ENCODE data around the gene GAPT.

The GAPT gene

GRCh38 chr5:58497386-58497785 lies 6.2 kb downstream of the GAPT start:
- no peak for TF ChIP-seq TAF1 (IDR thresholded peaks at IDR 0.05; ENCODE audit: low read depth)
- no peak for TF ChIP-seq TCF12 (IDR thresholded peaks at IDR 0.05; ENCODE audit: low read depth)
- TF ChIP-seq USF1 (IDR thresholded peaks at IDR 0.05), result no peak
- TF ChIP-seq EP300 (IDR thresholded peaks at IDR 0.05; ENCODE audit: borderline replicate concordance), result no peak
- no peak for TF ChIP-seq YY1 (IDR thresholded peaks at IDR 0.05; ENCODE audit: low read depth)
- no peak for TF ChIP-seq ZBTB7A (IDR thresholded peaks at IDR 0.05; ENCODE audit: low read depth)
- no peak for TF ChIP-seq REST (IDR thresholded peaks at IDR 0.05; ENCODE audit: low read depth)
- no peak for TF ChIP-seq EGR1 (IDR thresholded peaks at IDR 0.05)
- TF ChIP-seq MAX (IDR thresholded peaks at IDR 0.05), result no peak
- no peak for TF ChIP-seq RAD21 (IDR thresholded peaks at IDR 0.05; ENCODE audit: low read depth)
- no peak for TF ChIP-seq NFIC (IDR thresholded peaks at IDR 0.05)
- TF ChIP-seq CREB1 (IDR thresholded peaks at IDR 0.05; ENCODE audit: low read depth), result no peak
- no peak for TF ChIP-seq FOXM1 (IDR thresholded peaks at IDR 0.05; ENCODE audit: borderline replicate concordance, low read depth)
- no peak for TF ChIP-seq TEAD4 (IDR thresholded peaks at IDR 0.05)

GRCh38 chr5:58497921-58498320 lies 6.7 kb downstream of the GAPT start:
- TF ChIP-seq YY1 (IDR thresholded peaks at IDR 0.05; ENCODE audit: low read depth), result no peak
- no peak for TF ChIP-seq TCF12 (IDR thresholded peaks at IDR 0.05; ENCODE audit: low read depth)
- TF ChIP-seq REST (IDR thresholded peaks at IDR 0.05; ENCODE audit: low read depth), result no peak
- no peak for TF ChIP-seq FOXM1 (IDR thresholded peaks at IDR 0.05; ENCODE audit: borderline replicate concordance, low read depth)
- TF ChIP-seq TAF1 (IDR thresholded peaks at IDR 0.05; ENCODE audit: low read depth), result no peak
- no peak for TF ChIP-seq MAX (IDR thresholded peaks at IDR 0.05)
- TF ChIP-seq TEAD4 (IDR thresholded peaks at IDR 0.05), result no peak
- no peak for TF ChIP-seq ZBTB7A (IDR thresholded peaks at IDR 0.05; ENCODE audit: low read depth)
- no peak for TF ChIP-seq NFIC (IDR thresholded peaks at IDR 0.05)
- no peak for TF ChIP-seq EGR1 (IDR thresholded peaks at IDR 0.05)

- peak; percentile 70 for TF ChIP-seq RAD21 (IDR thresholded peaks at IDR 0.05; ENCODE audit: low read depth)
- no peak for TF ChIP-seq CEBPB (IDR thresholded peaks at IDR 0.05)
- TF ChIP-seq MAX (IDR thresholded peaks at IDR 0.05), result no peak
- no peak for TF ChIP-seq TAF1 (IDR thresholded peaks at IDR 0.05; ENCODE audit: low read depth)
Observed at GRCh38 chr5:58498340-58498942, 7.2 kb downstream of the GAPT start.

GRCh38 chr5:58499231-58499630 lies 8.0 kb downstream of the GAPT start:
- TF ChIP-seq CREB1 (IDR thresholded peaks at IDR 0.05; ENCODE audit: low read depth) (no peak), ZBTB7A (IDR thresholded peaks at IDR 0.05; ENCODE audit: low read depth) (no peak), EP300 (IDR thresholded peaks at IDR 0.05; ENCODE audit: borderline replicate concordance) (no peak), REST (IDR thresholded peaks at IDR 0.05; ENCODE audit: low read depth) (no peak), YY1 (IDR thresholded peaks at IDR 0.05; ENCODE audit: low read depth) (no peak)

- TF ChIP-seq TAF1 (IDR thresholded peaks at IDR 0.05; ENCODE audit: low read depth), result no peak
- TF ChIP-seq CEBPB (IDR thresholded peaks at IDR 0.05), result no peak
Observed at GRCh38 chr5:58499941-58500340, 8.7 kb downstream of the GAPT start.
